NCI-H2081 treated with DMSO at 0.1 percent for 48 hours (cell line): ENCODE data around the gene ESRRG.

Source experiments
- DNase-seq: peaks from one replicate; lab custom pipeline; 2025; lab: John Stamatoyannopoulos, UW

ESRRG gene

DNA sequence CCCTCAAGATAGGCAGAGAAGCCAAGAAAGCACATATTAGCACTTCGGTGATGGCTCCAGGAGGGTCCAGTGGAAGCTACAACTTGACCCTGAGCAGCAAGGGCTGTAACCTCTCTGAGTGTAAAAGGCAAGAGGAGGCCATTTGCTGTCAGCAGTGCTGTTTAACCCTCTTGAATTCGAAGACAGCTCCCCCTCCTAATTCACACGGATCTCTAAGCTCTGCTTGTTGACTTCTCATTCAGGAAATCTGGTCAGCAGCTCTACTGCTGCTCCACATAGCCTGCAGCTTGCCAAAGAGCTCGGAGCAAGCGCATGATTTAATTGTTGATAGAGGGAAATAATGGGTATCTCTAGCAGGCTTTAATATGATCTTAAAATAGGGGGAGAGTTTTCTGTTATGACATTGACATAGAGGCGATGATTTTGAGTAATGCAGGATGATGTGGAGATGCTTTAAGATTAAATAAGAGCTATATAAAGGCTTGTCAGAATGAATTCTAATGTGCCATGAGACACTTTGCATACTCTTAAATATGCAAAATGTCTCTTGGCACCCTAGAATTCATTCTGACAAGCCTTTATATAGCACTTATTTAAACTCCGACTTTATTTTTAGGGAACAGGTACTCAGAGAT is 220.6 kb downstream of the ESRRG start:
- DNase-seq: no peak

GRCh38 chr1:216500273-216500967 is 222.8 kb downstream of the ESRRG start:
- no peak for DNase-seq

DNA sequence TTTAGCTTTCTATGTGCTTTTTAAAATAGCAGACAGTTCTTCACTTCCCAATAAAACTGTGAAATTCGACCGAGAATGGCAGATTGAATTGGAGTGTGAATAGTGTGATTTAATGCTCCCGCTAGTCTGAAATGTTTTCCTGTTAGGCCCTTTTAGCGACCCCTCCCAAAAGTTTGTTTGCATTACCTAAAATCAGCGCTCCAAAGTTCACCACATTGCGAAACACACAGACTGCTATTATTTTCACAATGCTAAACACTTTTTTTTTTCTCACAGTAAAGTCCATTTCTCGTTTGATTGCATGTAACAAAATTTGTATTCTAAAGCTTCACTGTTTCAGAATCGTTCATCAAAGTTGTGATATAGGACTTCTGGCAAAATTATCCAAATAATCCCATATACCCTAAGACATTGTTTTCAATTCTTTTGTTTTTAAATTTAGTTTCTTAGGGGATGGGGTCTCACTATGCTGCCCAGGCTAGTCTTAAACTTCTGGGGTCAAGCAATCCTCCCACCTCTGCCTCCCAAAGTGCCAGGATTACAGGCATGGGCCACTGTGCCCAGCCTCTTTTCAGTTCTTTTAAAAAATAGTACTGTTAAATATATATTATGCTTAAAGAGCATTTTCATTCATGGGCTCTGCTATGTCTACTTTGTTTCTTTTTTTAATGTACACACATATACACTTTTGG is 223.5 kb downstream of the ESRRG start:
- no peak for DNase-seq

GRCh38 chr1:216498277-216498676 is 225.0 kb downstream of the ESRRG start:
- no peak for DNase-seq

DNA sequence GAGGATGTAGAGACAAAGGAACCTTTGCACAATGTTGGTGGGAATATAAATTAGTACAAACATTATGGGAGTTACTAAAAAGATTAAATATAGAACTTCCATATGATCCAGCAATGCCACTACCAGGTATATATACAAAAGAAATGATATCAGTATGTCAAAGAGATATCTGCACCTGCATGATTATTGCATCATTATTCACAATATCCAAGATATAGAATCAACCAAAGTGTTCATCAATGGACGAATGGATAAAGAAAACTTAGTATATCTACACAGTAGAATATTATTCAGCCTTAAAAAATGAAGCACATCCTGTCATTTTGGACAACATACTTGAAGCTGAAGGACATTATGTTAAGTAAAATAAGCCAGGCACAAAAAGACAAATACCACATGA is 238.2 kb downstream of the ESRRG start:
- DNase-seq: no peak

DNA sequence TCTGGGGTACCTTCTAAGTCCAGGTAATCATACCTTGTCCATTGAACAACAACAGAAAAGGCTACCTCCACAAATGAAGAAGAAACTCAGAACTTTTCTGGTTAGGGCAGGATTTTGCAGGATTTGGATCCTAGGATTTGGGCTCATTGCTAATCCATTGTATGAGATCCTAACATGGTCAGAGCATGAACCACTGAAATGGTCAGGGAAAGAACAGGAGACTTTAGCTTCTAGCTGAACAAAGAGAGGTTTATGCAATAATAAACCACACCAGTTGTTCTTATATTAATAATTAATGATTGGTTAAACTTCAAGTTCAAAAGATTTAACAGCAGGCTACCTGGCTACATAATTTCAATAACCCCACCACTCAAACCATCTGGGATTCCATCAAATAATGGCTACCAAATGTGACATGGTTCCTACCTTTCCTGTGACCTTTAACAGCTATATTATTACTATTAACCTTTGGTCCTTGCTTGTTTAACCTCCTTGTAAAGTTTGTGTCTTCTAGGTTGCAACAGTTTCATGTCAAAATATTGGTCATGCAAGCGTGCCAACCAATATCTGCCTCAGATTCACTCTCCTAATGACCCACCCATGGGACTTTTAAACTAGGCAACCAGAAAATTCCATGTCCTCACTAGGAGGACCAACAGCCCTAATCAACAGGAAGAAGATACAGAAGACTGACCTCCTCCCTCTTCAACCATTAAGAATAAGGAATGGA is 239.4 kb downstream of the ESRRG start:
- no peak for DNase-seq

DNA sequence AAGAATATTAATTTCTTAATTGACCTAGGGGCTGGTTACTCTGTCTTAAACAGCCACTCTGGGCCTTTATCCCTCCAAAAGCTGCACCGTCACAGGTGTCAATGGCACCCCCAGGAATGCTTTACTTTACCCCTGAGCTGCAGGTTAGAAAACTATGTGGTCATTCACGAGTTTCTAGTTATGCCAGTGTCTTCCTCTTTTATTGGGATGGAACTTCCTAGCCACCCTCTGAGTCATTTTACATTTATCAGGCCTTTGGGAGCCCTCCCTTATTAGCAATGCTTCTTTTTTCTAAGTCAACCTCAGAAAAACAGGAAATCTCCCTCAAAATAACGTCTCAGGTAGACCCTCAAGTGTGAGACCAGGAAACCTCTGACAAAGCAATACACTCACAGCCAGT is 240.6 kb downstream of the ESRRG start:
- no peak for DNase-seq

DNA sequence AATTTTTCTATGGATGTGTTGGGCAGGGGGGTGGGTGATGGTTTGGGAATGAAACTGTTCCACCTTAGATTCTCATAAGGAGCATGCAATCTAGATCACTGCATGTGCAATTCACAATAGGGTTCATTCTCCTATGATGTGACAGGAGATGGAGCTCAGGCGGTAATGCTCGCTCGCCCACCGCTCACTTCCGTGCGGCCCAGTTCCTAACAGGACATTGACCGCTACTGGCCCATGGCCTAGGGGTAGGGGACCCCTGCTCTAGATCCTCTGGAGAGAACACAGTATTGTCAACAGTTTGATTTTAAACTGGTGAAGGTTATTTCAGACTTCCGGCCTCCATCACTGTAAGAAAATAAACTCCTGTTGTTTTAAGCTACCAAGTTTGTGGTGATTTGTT is 245.0 kb downstream of the ESRRG start:
- no peak for DNase-seq

DNA sequence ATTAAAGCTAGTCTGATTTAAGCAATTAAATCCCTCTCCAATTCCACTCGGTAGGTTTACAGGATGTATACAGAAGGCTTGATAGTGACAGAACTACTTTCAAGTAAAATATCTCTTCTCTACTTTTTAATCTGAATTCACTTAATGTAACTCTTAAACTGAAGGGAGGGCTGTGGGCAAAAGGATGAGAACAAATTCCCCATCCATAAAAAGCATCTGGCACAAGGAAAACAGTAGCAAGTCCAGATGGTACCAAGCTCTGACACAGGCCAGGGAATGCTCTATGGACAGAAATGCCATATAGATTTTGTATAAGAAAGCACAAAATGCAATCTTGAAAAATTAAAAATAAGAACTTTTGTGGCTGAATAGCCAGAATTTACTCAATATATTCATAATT is 246.9 kb downstream of the ESRRG start:
- DNase-seq: no peak

DNA sequence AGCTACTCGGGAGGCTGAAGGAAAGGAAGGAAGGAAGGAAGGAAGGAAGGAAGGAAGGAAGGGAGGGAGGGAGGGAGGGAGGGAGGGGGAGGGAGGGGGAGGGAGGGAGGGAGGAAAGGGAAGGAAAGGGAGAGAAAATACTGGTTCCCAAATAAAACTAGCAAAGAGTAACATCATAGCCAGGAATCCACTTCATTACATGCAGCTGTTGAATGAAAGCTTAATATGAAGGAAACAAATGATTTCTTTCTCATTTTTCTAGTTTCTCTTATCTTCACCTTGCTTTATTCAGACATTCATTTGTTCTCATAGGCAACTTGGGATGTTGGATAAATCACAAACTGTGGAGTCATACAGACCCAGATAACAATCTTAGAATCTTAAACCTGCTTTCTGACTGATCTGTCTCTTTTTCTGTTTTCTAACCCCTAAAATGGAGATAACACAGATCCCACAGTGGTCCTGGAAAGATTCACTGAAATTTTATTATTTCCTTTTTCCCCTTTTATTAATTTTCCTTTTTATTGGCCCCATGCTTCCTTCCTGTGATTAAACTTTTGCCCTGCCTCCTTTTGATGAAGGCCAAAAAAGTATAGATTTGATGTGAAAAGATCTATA is 247.5 kb downstream of the ESRRG start:
- DNase-seq: no peak

- DNase-seq: no peak
Measured at GRCh38 chr1:216466162-216466801, 256.9 kb downstream of the ESRRG start.

DNA sequence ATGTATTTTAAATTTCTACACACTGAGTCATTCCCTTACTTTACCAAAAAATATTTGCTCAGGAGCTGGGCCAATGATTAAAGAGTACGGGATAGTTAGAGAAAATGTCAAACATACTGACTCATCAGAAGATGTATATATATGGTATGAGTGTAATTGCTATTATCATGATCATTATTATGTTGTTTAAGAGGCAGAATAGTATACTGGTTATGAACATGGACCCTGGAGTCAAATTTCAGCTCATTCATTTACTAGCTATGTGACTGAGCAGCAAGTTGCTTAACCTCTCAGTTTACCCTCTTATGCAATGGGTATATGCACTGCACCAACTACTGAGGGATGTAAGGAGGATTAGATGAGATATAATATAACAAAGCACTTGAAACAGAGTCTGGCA is 258.7 kb downstream of the ESRRG start:
- no peak for DNase-seq

GRCh38 chr1:216462066-216462775 is 261.0 kb downstream of the ESRRG start:
- DNase-seq: no peak

DNA sequence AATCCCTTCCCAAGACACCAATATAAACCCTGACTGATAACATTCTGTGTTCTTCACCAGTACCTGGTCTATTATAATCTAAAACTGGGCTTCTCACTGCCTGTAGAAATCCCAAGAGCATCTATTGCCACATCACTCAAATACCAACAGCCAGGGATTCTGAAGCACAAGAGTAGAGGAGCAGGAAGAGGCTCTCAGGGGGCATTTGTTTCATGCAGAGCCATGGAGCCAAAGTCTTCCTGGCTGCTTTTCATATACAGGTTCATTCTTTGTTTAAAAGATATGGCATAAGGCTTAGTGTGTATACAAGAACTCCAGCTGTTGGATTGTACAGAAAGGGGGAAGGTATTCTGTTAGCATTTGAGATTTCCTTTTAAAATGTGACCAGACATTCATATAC is 261.8 kb downstream of the ESRRG start:
- no peak for DNase-seq

GRCh38 chr1:216459651-216460207 is 263.5 kb downstream of the ESRRG start:
- no peak for DNase-seq

- DNase-seq: no peak
Measured at GRCh38 chr1:216458812-216459211, 264.4 kb downstream of the ESRRG start.

DNA sequence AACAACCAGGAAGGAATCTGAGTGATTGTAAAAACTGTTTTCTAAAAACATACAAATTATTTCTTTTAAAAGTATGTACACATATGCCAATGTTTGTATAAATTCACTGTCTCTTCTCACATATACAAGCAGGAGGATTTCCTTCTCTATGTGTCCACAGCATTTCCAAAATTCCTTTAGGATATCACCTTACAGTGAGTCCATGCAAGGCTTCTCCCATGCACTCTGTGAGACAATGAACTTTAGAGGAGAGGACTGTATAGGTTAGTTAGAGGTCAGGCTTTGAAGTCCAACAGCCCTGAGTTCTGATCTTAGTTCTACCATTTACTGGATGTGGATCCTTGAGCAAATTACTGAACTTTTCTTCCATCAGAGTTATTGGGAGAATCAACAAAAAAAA is 265.9 kb downstream of the ESRRG start:
- no peak for DNase-seq

- no peak for DNase-seq
Measured at GRCh38 chr1:216456682-216457081, 266.5 kb downstream of the ESRRG start.

- no peak for DNase-seq
Measured at GRCh38 chr1:216453777-216454176, 269.5 kb downstream of the ESRRG start.
